ENCODE measurements around the gene CA4.
"Not testable (repeated sequence)": the region's sequence is repeated elsewhere in the genome, so short reads cannot be mapped to it uniquely, and the experiment has no call there.

GRCh38 chr17:60186372-60186771 is 36.6 kb downstream of the CA4 start:
- TF ChIP-seq CTCF, POLR2A (IDR thresholded peaks at IDR 0.05): not testable (repeated sequence)

Data from right lobe of liver (tissue), 4 donors.